Peyer's patch (tissue), 4 donors: ENCODE results near the gene CASP14. TPM values are rescaled to one million over a fixed set of nuclear protein-coding genes. Genes with fewer than 3 reads are reported as not detected.

Experiments used
- DNase-seq, 3 donors: peaks; one replicate each; pipeline ENCODE4 v3.0.0-alpha.2; 2017 to 2019
- H3K27ac ChIP-seq, 4 donors: fragments of 200-600 bp; sonication (generic); one replicate each; pipeline ENCODE4 v1.5.1; 2016 to 2019
- H3K27me3 ChIP-seq, 2 donors: fragments of 200-600 bp; sonication (generic); one replicate each; pipeline ENCODE4 v1.5.1; 2019
- H3K36me3 ChIP-seq, 3 donors: fragments of 200-600 bp; sonication (generic); one replicate each; pipeline ENCODE4 v1.5.1; 2016 to 2019
- H3K4me1 ChIP-seq, 4 donors: fragments of 200-600 bp; sonication (generic); one replicate each; pipeline ENCODE4 v1.5.1; 2016 to 2019
- H3K4me3 ChIP-seq, 4 donors: fragments of 200-600 bp; sonication (generic); 1 replicate in 3 of 4; 2 replicates in 1 of 4; pipeline ENCODE4 v1.5.1; 2016 to 2019; ENCODE audit warnings: mild to moderate bottlenecking in 1 of 4
- H3K9me3 ChIP-seq, 4 donors: fragments of 200-600 bp; sonication (generic); one replicate each; pipeline ENCODE4 v1.5.1; 2016 to 2019; ENCODE audit warnings: mild to moderate bottlenecking in 1 of 4
- POLR2A ChIP-seq, 2 donors: fragments of 450-650 bp; IDR thresholded peaks; one replicate each; pipeline ENCODE4 v1.5.1; 2017; ENCODE audit warnings: antibody characterized with exemption in 2 of 2, mild to moderate bottlenecking in 2 of 2, moderate library complexity in 2 of 2
- total RNA-seq, 4 donors: library from RNA; depleted of rRNA; stranded (reverse); fragments of >200 nt; gene quantifications; one replicate each; pipeline ENCODE4 v1.1.0, GENCODE V29; 2016
- TF ChIP-seq, protein P1 (sequence below), 6 experiments: fragments of 450-650 bp in 4 of 6; fragments of 200-600 bp in 2 of 6; sonication (generic) in 1 of 6; IDR thresholded peaks; one replicate each; pipeline ENCODE4 v1.5.1; 2017 to 2019; ENCODE audit warnings: antibody characterized with exemption in 6 of 6, mild to moderate bottlenecking in 3 of 6, moderate library complexity in 1 of 6

CASP14 gene
- total RNA-seq, 4 donors from 2014 or later = not detected

DNA sequence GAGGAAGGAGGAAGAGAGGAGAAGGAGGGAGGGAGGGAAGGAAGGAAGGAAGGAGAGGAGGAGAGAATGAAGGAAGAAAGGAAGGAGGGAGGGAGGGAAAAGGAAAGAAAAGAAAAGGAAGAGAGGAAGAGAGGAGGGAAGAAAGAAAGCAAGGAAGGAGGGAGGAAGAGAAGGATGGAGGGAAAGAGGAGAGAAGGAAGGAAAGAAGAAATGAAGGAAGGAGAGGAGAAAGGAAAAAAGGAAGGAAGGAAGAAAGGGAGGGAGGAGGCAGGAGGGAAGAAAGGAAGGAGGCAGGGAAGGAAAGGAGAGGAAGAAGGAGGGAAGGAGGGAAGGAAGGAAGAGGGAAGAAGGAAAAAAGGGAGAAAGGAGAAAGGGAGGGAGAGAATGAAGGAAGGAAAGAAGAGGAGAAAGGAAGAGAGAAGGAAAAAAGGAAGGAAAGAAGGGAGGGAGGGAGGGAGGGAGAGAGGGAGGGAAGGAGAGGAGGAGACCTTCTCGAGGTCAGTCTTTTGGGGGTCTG lies 13.4 kb upstream of the CASP14 start:
- no peak overlapping the region for H3K4me3 ChIP-seq
- no peak for TF ChIP-seq POLR2A (IDR thresholded peaks at IDR 0.05)
- TF ChIP-seq, protein P1, sequence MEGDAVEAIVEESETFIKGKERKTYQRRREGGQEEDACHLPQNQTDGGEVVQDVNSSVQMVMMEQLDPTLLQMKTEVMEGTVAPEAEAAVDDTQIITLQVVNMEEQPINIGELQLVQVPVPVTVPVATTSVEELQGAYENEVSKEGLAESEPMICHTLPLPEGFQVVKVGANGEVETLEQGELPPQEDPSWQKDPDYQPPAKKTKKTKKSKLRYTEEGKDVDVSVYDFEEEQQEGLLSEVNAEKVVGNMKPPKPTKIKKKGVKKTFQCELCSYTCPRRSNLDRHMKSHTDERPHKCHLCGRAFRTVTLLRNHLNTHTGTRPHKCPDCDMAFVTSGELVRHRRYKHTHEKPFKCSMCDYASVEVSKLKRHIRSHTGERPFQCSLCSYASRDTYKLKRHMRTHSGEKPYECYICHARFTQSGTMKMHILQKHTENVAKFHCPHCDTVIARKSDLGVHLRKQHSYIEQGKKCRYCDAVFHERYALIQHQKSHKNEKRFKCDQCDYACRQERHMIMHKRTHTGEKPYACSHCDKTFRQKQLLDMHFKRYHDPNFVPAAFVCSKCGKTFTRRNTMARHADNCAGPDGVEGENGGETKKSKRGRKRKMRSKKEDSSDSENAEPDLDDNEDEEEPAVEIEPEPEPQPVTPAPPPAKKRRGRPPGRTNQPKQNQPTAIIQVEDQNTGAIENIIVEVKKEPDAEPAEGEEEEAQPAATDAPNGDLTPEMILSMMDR (IDR thresholded peaks at IDR 0.05) = no peak
- no peaks in the 10 kb centered on the region for H3K27me3 ChIP-seq
- H3K4me1 ChIP-seq = no peaks in the 10 kb centered on the region
- no peak overlapping the region for H3K27ac ChIP-seq
- no peak for DNase-seq
- no peaks in the 10 kb centered on the region for H3K9me3 ChIP-seq
- no peaks in the 10 kb centered on the region for H3K36me3 ChIP-seq

GRCh38 chr19:15037586-15037985 lies 11.7 kb upstream of the CASP14 start:
- DNase-seq = no peak
- no peak for TF ChIP-seq POLR2A (IDR thresholded peaks at IDR 0.05)
- TF ChIP-seq, protein P1 (IDR thresholded peaks at IDR 0.05) = no peak
- Histone ChIP-seq H3K27me3 (no peaks in the 10 kb centered on the region), H3K4me1 (no peaks in the 10 kb centered on the region), H3K27ac (no peak overlapping the region), H3K4me3 (no peak overlapping the region), H3K36me3 (no peaks in the 10 kb centered on the region), H3K9me3 (no peaks in the 10 kb centered on the region)

DNA sequence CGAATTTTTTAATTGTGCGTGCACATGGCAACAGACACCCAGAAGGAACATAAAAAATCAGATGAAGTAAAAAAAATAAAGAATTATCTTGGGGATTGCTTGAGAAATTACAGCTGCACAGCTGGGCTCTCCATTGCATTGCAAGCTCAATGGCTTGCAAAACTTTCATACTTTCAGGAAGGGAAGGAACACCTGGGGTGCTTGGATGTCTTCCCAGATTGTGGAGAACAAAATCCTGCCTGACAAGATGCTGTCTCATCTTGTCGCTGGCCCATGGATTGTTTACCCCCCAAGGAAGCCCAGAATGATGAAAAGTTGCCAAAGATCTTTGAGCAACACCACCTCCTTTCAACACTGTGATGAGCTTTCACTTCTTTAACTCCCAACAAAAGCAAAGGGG lies 11.0 kb upstream of the CASP14 start:
- no peak for DNase-seq
- H3K4me3 ChIP-seq = no peak overlapping the region
- H3K27me3 ChIP-seq = no peaks in the 10 kb centered on the region
- H3K9me3 ChIP-seq = no peaks in the 10 kb centered on the region
- no peaks in the 10 kb centered on the region for H3K36me3 ChIP-seq
- H3K27ac ChIP-seq = no peak overlapping the region
- no peaks in the 10 kb centered on the region for H3K4me1 ChIP-seq
- TF ChIP-seq, protein P1 (IDR thresholded peaks at IDR 0.05) = no peak

DNA sequence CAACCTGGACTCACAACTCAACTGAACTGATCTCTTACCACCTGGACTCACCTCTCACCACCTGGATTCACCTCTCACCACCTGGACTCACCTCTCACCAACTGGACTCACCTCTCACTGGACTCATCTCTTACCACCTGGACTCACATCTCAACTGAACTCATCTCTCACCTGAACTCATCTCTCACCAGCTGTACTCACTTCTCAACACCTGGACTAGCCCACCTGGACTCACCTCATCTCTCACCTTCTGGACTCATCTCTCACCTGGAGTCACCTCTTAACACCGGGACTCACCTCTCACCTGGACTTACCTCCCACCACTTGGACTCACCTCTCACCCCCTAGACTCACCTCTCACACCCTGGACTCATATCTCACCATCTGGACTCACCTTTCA lies 7.3 kb upstream of the CASP14 start:
- no peaks in the 10 kb centered on the region for H3K4me1 ChIP-seq
- no peaks in the 10 kb centered on the region for H3K9me3 ChIP-seq
- no peaks in the 10 kb centered on the region for H3K27me3 ChIP-seq
- no peak overlapping the region for H3K4me3 ChIP-seq
- TF ChIP-seq POLR2A (IDR thresholded peaks at IDR 0.05) = no peak
- TF ChIP-seq, protein P1 (IDR thresholded peaks at IDR 0.05) = no peak
- H3K27ac ChIP-seq = no peak overlapping the region
- no peak for DNase-seq
- H3K36me3 ChIP-seq = no peaks in the 10 kb centered on the region

DNA sequence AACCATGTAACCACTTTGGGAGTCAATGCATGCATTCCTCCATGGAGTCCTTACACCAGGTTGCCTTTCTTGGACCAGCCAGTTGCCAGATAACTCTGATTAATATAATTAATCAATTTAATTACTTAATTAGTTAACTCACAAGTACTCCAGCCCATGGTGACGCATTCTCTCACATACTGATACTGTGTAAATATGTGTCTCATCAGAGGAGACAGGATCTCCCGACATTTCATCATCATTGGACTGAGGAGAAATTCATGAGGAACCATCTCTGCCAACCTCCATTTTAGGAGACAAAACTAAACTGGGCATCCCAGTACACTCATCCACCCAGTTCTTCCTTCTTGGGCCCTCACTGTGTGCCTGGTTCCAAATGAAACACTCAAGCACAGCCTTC lies 6.5 kb upstream of the CASP14 start:
- H3K27ac ChIP-seq = no peak overlapping the region
- H3K4me3 ChIP-seq = no peak overlapping the region
- H3K27me3 ChIP-seq = no peaks in the 10 kb centered on the region
- H3K4me1 ChIP-seq = no peaks in the 10 kb centered on the region
- DNase-seq = no peak
- no peaks in the 10 kb centered on the region for H3K9me3 ChIP-seq
- no peaks in the 10 kb centered on the region for H3K36me3 ChIP-seq
- TF ChIP-seq, protein P1 (IDR thresholded peaks at IDR 0.05) = no peak
- TF ChIP-seq POLR2A (IDR thresholded peaks at IDR 0.05) = no peak

- TF ChIP-seq, protein P1 (IDR thresholded peaks at IDR 0.05) = no peak
- TF ChIP-seq POLR2A (IDR thresholded peaks at IDR 0.05) = no peak
These were observed 3.8 kb upstream of the CASP14 start for GRCh38 chr19:15045506-15045905.

More at GRCh38 chr19:15045506-15045905, 3.8 kb upstream of the CASP14 start:
- Histone ChIP-seq H3K27ac (no peak overlapping the region), H3K9me3 (no peaks in the 10 kb centered on the region), H3K4me1 (no peaks in the 10 kb centered on the region), H3K27me3 (no peaks in the 10 kb centered on the region), H3K4me3 (no peak overlapping the region), H3K36me3 (no peaks in the 10 kb centered on the region)
- no peak for DNase-seq
